SH-SY5Y (cell line): ENCODE measurements around the gene ARF1.

Source experiments
- GATA2 ChIP-seq: IDR thresholded peaks from 2 replicates; pipeline ENCODE4 v1.6.1; 2011; ENCODE audit warnings: mild to moderate bottlenecking, low read depth, low read length
- GATA3 ChIP-seq: IDR thresholded peaks from 2 replicates; pipeline ENCODE4 v1.6.1; 2011; ENCODE audit warnings: low read depth, mild to moderate bottlenecking, low read length, moderate library complexity

DNA sequence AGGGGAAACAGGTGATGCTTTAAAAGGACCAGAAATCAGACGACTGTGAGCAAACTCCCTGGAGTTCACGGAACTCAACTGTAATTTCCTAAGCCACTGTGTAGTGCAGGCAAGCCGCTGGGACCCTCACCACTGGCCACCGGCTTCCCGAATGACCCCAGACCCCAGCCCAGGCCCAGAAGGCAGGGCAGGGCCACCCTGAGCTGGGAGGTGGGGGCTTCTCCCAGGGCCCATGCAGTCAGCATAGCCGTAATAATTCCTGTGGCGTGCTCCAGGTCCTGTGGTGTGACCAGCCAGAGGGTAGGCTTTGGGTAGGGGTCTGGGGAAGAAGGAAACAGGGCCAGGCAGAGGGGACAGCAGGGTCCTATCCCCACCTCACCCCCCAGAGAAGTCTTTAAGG is 3.5 kb upstream of the ARF1 start:
- no peak for TF ChIP-seq GATA2
- TF ChIP-seq GATA3: no peak
